ENCODE results near the gene TMEM145. TPM values are rescaled to one million over a fixed set of nuclear protein-coding genes. Genes with fewer than 3 reads are reported as not detected.

Gene TMEM145
- total and polyA plus RNA-seq, 9 of the 15 experiments (the other 6 are each of a cell fraction or from before 2014, with no cell fraction given) = 0.80 to 5.5 (median 1.9) TPM; not detected in 3

- TF ChIP-seq E2F4 (CRISPR knock-in tag; IDR thresholded peaks at IDR 0.05; ENCODE audit: low read depth) = no peak
- TF ChIP-seq TAF9B (IDR thresholded peaks at IDR 0.05; ENCODE audit: partially characterized antibody) = peak; percentile 74
- TF ChIP-seq KLF13 (tag; IDR thresholded peaks at IDR 0.05; ENCODE audit: borderline replicate concordance, low read depth) = peak; percentile 69; the same call in 1 of the 2 replicates
- no peak for TF ChIP-seq ZC3H4 (CRISPR knock-in tag; IDR thresholded peaks at IDR 0.05; ENCODE audit: borderline replicate concordance)
- TF ChIP-seq ZBTB9 (CRISPR knock-in tag; IDR thresholded peaks at IDR 0.05) = no peak
- peak; percentile 41 for TF ChIP-seq MAX (CRISPR knock-in tag; IDR thresholded peaks at IDR 0.05)
- TF ChIP-seq POLR2AphosphoS5 (IDR thresholded peaks at IDR 0.05; ENCODE audit: control insufficient read depth, insufficient read depth, low read depth, low read length) = peak; percentile 61; the same call in 1 of the 2 replicates
- peak; percentile 74 for TF ChIP-seq POLR2B (IDR thresholded peaks at IDR 0.05; ENCODE audit: low read depth, partially characterized antibody)
- no peak for TF ChIP-seq KDM2B (CRISPR knock-in tag; IDR thresholded peaks at IDR 0.05)
- TF ChIP-seq MEIS2 (IDR thresholded peaks at IDR 0.05; ENCODE audit: partially characterized antibody) = peak; percentile 88
- TF ChIP-seq CREB3L1 (IDR thresholded peaks at IDR 0.05; ENCODE audit: borderline replicate concordance, low read depth) = peak; percentile 83; the same call in 1 of the 2 replicates
- TF ChIP-seq ZNF347 (CRISPR knock-in tag; IDR thresholded peaks at IDR 0.05; ENCODE audit: low read depth) = no peak
- peak; percentile 39 for TF ChIP-seq PHF20 (IDR thresholded peaks at IDR 0.05; ENCODE audit: partially characterized antibody)
- TF ChIP-seq ZBTB2 (IDR thresholded peaks at IDR 0.05) = peak; percentile 92
- peak; percentile 84 for TF ChIP-seq GABPB1 (CRISPR knock-in tag; IDR thresholded peaks at IDR 0.05)
- TF ChIP-seq CREM (IDR thresholded peaks at IDR 0.05; ENCODE audit: low read depth) = no peak; the same call in 1 of the 2 replicates
- peak; percentile 79 for TF ChIP-seq POLR2A (conservative IDR thresholded peaks at IDR 0.05)
- TF ChIP-seq AFF1 (IDR thresholded peaks at IDR 0.05; ENCODE audit: low read depth in 1 of 2, partially characterized antibody in 2 of 2) = no peak
Observed at GRCh38 chr19:42325308-42325895, 12.3 kb downstream of the TMEM145 start, which contains the start of gene MEGF8 (continued).

All from K562 (cell line).